GM21576 (cell line): Measurements from ENCODE around the gene IL10RB.
"Not testable (repeated sequence)": the region's sequence is repeated elsewhere in the genome, so short reads cannot be mapped to it uniquely, and the experiment has no call there.

Experiments used
- ATAC-seq: cut with Tn5 transposase; IDR thresholded peaks from one replicate; pipeline ENCODE4 v1.9.1; 2021; ENCODE audit warnings: mild to moderate bottlenecking, moderate library complexity; ENCODE audit not compliant: unreplicated experiment

IL10RB gene

GRCh38 chr21:33239559-33240127 is 26.5 kb upstream of the IL10RB start:
- ATAC-seq, result not testable (repeated sequence)

GRCh38 chr21:33240404-33240803 is 25.8 kb upstream of the IL10RB start:
- no peak for ATAC-seq

- no peak for ATAC-seq
Observed at GRCh38 chr21:33241846-33242245, 24.3 kb upstream of the IL10RB start.

DNA sequence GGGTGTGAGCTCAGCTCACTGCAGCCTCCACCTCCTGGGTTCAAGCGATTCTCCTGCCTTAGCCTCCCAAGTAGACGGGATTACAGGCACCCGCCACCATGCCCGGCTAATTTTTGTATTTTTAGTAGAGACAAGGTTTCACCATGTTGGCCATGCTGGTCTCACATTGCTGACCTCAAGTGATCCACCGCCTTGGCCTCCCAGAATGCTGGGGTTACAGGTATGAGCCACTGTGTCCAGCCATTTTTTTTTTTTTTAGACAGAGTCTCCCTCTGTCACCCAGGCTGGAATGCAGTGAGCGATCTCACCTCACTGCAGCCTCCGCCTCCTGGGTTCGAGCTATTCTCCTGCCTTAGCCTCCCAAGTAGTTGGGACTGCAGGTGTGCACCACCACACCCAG is 23.3 kb upstream of the IL10RB start:
- not testable (repeated sequence) for ATAC-seq

DNA sequence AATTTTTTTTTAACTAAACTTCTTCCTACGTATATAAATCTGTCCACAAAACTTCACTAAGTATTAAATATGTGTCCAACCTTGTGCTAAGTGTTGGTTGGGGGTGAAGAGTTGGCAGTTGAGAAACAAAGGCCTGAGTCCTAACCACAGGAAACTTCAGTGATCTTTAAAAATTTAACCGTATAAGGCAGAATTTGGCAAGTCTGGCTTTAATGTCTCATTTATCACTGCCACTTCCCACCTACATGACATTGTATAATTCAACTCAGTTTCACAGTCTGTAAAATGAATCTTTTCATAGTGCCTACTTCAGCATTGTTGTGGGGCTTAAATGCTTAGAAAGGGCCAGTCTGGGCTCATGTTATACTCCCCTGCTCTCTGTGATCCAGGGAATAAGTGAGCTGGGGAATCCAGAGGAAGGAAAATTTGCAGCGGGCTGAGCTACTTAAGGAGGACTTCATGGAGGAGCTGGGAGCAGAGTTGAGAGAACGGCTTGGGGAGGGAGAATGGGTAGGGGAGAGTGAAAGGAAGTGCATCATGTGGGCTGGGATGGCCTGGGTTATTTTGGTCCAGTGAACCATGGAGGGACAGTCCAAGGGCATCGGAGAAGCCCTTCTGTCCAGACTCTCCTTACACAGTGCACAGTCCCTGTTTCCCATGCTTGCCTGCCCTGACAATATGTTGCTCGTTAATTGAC is 21.9 kb upstream of the IL10RB start:
- no peak for ATAC-seq

DNA sequence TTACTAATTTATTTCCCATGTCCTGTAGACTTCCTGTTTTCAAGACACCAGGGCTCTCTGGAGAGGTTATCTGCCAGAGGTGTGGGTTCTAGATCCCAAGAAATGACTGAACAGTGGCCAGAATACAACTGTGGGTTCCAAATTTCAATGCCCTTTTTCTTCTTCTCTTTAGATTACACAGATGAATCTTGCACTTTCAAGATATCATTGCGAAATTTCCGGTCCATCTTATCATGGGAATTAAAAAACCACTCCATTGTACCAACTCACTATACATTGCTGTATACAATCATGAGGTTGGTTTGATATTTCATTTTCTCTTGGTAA is 21.4 kb upstream of the IL10RB start:
- no peak for ATAC-seq

DNA sequence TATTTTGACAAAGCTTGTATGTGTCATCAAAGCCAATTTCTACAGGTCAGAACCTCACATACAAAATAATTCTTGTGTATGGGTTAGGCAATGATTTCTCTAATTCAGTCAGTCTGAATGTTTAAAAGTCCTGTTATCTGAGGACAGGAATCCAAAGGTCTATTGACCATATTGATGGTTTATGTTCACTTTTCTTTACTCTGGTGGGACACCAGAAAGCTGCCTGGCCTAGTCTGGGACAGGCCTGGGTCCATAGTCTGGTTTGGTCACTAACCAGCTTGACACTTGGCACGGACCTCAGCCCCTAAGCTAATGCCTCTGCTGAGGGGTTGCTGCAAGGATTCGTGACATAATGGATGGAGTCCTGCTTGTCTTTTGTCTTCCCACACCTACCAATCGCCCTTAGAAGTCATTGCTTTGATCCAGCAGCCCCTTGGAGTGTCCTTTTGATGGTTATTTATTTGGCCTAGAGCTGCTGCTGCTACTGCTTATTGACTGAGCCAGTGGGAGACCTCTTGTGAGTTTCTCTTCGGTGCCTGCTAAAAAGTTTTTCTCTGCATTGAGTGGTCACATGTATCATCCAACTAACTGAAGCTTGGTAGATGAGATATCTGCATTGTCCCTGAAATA is 20.8 kb upstream of the IL10RB start:
- no peak for ATAC-seq

GRCh38 chr21:33246506-33246905 is 19.7 kb upstream of the IL10RB start:
- ATAC-seq, result no peak

- ATAC-seq, result no peak
Observed at GRCh38 chr21:33246963-33247362, 19.2 kb upstream of the IL10RB start.

DNA sequence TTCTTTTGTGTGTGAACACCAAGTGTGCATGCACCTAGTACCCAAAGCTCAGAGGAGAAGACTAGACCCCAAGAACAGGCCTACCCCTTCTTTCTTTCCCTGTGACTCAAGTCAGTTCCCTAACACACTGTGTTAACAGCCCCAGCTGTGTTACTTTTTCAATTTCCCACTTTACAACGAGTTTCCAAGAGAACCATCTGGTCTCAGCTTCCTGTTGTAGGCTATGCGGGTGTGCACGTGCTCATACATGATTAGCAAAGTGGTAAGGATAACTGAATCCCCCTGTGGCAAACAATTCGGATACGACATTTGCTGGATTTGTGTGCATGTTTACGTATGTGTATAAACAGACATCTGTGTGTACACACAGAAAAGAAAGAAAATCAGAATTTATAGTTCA is 18.6 kb upstream of the IL10RB start:
- no peak for ATAC-seq

DNA sequence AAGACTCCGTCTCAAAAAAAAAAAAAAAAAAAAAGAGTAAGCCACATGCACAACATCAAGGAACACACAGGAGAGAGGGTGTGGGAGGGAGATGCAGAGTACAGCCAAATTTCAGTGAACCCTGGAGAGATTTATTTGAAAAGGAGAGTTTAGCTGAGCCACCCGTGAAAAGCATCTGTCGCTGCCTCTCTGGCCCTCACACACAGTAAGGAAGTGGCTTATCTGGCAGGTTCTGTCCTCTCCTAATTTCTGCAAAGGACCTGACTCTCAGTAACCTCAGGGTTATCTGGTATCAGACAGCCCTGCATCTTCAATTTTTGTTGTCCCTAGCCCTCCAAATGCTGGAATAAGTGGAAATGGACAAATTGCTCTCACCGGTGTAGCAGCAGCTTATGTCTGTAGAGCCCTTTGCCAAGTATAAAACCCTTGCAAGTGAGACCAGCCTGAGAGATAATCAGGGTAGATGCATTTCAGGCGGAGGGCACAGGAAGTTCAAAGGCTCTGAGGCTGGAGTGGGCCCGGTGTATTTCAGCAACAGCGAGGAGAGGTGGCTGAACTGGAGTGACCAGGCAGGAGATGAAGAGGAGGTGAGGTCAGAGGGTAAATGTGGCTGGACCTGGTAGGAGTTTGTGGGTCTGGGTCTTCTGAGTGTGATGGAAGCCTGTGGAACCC is 16.7 kb upstream of the IL10RB start:
- no peak for ATAC-seq

DNA sequence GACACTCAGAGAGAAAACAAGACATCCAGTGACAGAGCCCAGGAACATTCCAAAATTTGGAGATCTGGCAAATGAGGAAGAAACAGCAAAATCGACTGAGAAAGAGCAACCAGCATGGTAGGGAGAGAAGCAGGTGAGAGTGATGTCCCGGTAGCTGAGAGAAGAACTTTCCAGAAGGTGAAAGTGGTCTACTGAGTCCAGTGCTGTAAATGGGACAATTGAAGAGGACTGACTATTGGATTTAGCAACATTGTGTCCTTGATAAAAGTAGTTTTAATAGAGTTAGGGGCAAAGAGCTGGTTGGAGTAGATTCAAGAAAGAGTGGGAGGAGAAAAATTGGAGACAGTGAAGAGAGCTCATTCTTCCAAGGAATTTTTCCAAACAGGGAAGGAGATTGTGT is 15.0 kb upstream of the IL10RB start:
- no peak for ATAC-seq

- ATAC-seq, result not testable (repeated sequence)
Observed at GRCh38 chr21:33253382-33253781, 12.8 kb upstream of the IL10RB start.

DNA sequence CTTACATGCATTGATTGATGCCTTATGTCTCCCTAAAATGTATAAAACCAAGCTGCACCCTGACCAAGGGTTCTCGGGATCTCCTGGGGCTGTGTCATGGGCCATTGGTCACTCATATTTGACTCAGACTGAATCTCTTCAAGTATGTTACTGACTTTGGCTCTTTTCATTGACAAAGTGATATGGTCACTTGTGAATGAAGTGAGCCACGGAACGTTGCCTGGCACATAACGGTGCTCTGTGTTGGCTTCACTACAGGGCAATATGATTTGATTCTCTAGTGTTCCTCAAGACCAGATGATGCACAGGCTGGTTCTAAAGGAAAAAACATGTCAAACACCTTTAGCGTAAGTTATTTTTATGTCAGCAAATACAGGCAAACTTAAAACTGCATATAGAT is 11.4 kb upstream of the IL10RB start:
- ATAC-seq, result no peak

DNA sequence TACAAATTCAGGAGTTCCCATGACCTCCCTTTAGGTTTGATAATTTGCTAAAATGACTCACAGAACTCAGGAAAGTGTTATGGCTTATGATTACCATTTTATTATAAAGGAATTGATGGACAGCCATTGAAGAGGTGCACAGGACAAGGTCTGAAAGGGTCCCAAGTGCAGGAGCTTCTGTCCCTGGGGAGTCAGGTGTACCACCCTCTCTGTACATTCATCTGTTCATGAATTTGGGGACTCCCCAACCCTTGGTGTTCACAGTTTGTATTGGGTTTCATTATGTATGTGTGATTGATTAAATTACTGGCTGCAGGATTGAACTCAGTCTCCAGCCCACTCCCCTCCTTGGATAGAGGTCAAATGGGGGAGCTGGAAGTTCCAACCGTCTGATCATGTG is 10.8 kb upstream of the IL10RB start:
- ATAC-seq, result no peak

DNA sequence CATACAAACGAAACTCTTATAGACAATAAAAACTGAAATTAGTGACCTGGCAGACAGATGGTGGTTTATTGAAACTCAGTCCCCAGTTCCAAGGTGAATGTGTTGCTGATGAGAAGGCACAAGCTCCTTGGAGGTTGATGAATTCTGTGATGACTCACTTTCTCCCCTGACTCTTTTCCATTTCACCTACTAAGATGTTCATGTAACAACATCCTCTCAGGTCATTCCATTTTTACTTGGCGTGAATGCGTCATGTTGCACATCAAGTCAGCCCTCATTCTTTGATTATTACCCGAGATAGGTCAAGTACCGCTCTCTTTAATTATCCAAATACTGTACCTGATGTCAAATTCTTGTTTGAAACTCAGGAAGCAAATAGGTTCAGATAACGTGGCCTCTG is 10.1 kb upstream of the IL10RB start:
- ATAC-seq, result no peak

GRCh38 chr21:33257094-33257803 is 8.9 kb upstream of the IL10RB start:
- ATAC-seq, result no peak

DNA sequence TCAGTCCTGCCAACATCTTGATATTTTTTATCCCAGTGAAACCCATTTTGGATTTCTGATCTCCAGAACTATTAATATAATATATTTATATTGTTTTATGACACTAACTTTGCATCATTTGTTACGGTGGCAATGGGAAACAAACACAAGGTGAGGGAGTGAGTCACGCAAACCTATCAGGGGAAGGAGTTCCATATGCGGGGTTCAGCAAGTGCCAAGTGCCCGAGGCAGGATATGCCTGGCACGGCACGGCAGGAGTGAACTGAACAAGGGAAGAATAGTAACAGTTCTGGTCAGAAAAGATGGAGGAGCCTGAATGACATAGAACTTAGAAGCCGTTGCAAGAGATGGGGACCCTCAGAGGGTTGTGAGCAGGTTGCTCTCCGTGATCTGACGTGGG is 7.7 kb upstream of the IL10RB start:
- no peak for ATAC-seq

- ATAC-seq, result no peak
Observed at GRCh38 chr21:33259428-33259827, 6.7 kb upstream of the IL10RB start.

DNA sequence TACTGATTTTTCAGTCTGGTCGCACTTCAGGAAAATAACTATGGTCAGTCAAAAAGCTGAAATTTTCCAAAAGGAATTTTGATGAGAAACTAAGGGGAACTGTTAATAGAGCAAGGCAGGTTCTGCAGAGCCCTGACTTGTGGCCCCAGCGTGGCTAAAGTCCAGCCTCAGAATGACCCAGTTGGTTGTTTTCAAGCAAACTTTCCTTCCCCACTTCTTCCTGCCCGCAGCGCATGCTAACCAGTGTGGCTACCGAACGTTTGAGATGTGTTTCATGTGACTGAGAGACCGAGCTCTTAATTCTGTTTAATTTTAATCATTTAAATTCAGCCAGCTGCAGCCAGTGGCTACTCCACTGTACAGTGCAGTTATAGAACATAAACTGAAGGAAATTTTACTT is 6.2 kb upstream of the IL10RB start:
- ATAC-seq, result no peak

GRCh38 chr21:33261635-33262034 is 4.5 kb upstream of the IL10RB start:
- no peak for ATAC-seq
